ENCODE results near the gene PCYT1A. TPM values are rescaled to one million over a fixed set of nuclear protein-coding genes. Genes with fewer than 3 reads are reported as not detected.

PCYT1A gene
- total and polyA plus RNA-seq, 3 donors from 2014 or later: 51.3 to 69.3 (median 66.0) TPM

DNA sequence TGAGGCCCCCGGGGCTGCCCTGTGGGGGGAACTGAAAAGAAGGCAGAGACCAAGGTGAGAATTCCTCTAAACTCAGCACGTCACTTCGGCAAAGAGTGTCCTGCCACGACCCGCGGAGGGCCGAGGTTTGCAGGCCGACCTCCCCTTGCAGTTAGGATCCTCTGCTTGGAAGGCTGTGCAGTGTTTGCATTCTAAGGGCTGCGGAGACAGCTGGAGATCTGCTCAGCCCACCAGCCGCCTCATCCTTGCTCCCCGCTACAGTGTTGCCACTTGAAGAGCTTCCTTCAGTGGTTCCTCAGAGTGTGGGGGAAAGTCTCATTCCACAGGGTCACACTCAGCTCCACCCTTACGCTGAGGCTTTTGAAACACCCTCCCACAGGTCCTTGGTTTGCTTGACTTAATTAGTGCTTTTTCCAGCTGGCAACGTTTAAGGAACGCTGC is 60.4 kb downstream of the PCYT1A start:
- peak; percentile 88 for DNase-seq
- Histone ChIP-seq H3K9me3 (no peaks in the 10 kb centered on the region), H3K4me1 (peaks cover 59% of the 10 kb centered on the region), H3K36me3 (ENCODE audit: low read depth, missing control alignments) (no peaks in the 10 kb centered on the region), H3K27me3 (no peaks in the 10 kb centered on the region), H3K4me3 (no peak overlapping the region), H3K27ac (peak overlapping the region; percentile 83 to 91)
- TF ChIP-seq, protein P1, sequence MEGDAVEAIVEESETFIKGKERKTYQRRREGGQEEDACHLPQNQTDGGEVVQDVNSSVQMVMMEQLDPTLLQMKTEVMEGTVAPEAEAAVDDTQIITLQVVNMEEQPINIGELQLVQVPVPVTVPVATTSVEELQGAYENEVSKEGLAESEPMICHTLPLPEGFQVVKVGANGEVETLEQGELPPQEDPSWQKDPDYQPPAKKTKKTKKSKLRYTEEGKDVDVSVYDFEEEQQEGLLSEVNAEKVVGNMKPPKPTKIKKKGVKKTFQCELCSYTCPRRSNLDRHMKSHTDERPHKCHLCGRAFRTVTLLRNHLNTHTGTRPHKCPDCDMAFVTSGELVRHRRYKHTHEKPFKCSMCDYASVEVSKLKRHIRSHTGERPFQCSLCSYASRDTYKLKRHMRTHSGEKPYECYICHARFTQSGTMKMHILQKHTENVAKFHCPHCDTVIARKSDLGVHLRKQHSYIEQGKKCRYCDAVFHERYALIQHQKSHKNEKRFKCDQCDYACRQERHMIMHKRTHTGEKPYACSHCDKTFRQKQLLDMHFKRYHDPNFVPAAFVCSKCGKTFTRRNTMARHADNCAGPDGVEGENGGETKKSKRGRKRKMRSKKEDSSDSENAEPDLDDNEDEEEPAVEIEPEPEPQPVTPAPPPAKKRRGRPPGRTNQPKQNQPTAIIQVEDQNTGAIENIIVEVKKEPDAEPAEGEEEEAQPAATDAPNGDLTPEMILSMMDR (IDR thresholded peaks at IDR 0.05): no peak
- TF ChIP-seq POLR2A (IDR thresholded peaks at IDR 0.05): no peak
- intact Hi-C loops (cut with DNase I; ENCODE audit: low total_unique reads): no loop called here
- 35 to 46% methylated on average over 13 to 14 of the region's 14 CpGs for WGBS, 2 donors

DNA sequence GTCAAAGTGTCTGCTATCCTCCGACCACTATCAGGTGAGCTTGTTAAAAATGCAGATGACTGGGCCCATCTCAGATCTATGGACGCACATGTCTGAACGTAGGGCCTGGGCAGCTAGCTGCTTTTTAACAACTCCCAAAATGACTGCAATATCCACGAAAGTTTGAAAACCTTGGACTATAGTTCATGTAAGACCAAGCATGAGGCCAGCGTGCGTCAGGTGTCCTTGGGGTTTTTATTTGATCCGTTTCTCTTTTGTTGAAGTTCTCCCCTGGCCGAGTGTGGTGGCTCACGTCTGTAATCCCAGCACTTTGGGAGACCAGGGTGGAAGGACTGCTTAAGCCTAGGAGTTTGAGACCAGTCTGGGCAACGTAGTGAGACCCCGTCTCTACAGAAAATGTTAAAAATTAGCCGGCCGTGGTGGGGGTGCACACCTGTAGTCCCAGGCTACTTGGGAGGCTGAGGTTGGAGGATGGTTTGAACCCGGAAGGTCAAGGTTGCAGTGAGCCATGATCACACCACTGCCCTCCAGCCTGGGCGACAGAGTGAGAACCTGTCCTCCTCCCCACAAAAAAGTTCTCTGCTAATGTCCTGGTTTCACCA is 61.7 kb downstream of the PCYT1A start:
- H3K36me3 ChIP-seq (ENCODE audit: low read depth, missing control alignments): no peaks in the 10 kb centered on the region
- intact Hi-C loops (cut with DNase I; ENCODE audit: low total_unique reads): no loop called here
- 78 to 88% methylated on average over 14 to 15 of the region's 15 CpGs for WGBS, 2 donors
- H3K27ac ChIP-seq: peak overlapping the region in 1 of 2 donors; percentile 34
- no peaks in the 10 kb centered on the region for H3K27me3 ChIP-seq
- no peak for DNase-seq
- TF ChIP-seq, protein P1 (IDR thresholded peaks at IDR 0.05): no peak
- no peak for TF ChIP-seq POLR2A (IDR thresholded peaks at IDR 0.05)
- peaks cover 54% of the 10 kb centered on the region for H3K4me1 ChIP-seq
- H3K4me3 ChIP-seq: no peak overlapping the region
- no peaks in the 10 kb centered on the region for H3K9me3 ChIP-seq

DNA sequence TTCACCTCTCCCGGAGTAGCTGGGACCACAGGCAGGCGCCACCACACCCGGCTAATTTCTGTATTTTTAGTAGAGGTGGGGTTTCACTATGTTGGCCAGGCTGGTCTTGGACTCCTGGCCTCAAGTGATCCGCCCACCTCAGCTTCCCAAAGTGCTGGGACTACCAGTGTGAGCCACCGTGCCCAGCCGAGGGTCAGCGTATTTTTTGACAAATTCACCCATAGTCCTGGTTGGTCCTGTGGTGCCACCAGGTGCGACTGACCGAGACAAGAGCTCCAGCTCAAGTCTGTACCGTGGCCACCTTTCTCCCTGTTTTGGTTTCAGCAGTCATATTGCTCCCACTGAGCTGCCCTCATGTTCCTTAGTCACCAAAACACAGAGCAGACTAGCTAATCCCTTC is 62.4 kb downstream of the PCYT1A start:
- Histone ChIP-seq H3K36me3 (ENCODE audit: low read depth, missing control alignments) (no peaks in the 10 kb centered on the region), H3K4me3 (no peak overlapping the region), H3K27ac (no peak overlapping the region), H3K27me3 (no peaks in the 10 kb centered on the region), H3K4me1 (peaks cover 50% of the 10 kb centered on the region), H3K9me3 (no peaks in the 10 kb centered on the region)
- TF ChIP-seq, protein P1 (IDR thresholded peaks at IDR 0.05): no peak
- TF ChIP-seq POLR2A (IDR thresholded peaks at IDR 0.05): no peak
- intact Hi-C loops (cut with DNase I; ENCODE audit: low total_unique reads): no loop called here
- 90 to 98% methylated on average over 10 of the region's 10 CpGs for WGBS, 2 donors
- DNase-seq: no peak

DNA sequence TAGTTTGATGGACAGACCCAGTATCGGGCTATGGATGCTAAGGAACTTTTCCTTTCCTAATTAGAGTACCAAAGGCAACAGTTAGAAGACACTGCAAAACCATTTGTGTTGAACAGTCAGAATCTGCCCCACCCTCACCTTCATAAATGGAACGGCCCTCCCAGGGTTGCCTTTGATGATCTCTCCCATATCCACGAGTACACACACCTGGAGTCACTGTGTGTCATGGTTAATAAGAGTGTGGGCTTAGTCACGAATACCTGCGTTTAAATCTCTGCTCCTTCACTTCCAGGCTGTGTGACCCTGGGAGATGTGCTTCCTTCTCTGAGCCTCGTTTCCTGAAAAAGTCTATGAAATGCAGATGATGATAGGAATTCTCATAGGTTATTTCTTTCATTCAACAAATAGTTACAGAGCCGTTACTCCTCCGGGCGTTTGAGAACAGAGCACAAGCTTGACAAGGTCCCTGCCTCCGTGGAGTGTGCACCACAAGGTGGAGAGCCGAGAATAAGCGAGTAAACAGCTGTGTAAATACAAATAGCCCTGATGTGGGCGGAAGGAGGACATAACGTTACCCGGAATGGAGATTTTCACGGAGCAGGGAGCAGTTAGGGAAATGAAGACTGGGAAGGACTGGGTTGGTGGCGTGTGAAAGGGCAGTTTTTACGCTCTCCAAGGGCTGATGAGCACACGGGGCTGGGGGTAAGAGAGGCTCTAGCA is 64.5 kb downstream of the PCYT1A start:
- DNase-seq: no peak
- H3K27ac ChIP-seq: peak overlapping the region; percentile 64 to 65

More for the DNA sequence above, 64.5 kb downstream of the PCYT1A start:
- Histone ChIP-seq H3K4me1 (peaks cover 44% of the 10 kb centered on the region), H3K9me3 (no peaks in the 10 kb centered on the region), H3K27me3 (no peaks in the 10 kb centered on the region), H3K4me3 (no peak overlapping the region), H3K36me3 (ENCODE audit: low read depth, missing control alignments) (no peaks in the 10 kb centered on the region)
- WGBS, 2 donors: 42 to 45% methylated on average over 19 of the region's 19 CpGs
- TF ChIP-seq, protein P1 (IDR thresholded peaks at IDR 0.05): no peak
- TF ChIP-seq POLR2A (IDR thresholded peaks at IDR 0.05): no peak
- intact Hi-C loops (cut with DNase I; ENCODE audit: low total_unique reads): no loop called here

Measured in testis (tissue), 3 donors.